ENCODE data around the gene MOK. TPM values are rescaled to one million over a fixed set of nuclear protein-coding genes. Genes with fewer than 3 reads are reported as not detected.

The MOK gene
- total and polyA plus RNA-seq, 2 of the 4 experiments (the other 2 are of a cell fraction), result 16.8 to 48.5 TPM

DNA sequence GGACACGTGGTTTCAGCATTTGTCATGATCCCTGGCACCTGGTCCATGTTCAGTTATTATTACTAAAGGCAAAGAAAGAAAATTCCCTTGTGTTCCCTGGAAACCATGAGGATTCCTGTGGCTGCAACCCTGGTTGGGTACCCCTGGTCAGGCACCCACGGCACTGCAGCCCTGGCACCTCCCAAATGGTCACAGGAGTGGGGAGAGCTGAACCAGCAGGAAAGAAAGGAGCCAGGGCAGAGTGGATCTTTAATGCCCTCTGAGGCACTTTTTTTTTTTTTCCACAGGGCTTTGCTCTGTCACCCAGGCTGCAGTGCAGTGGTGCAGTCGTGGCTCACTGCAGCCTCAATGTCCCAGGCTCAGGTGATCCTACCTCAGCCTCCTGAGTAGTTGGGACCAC is 40.3 kb upstream of the MOK start:
- no peaks in the 10 kb centered on the region for H3K9me3 ChIP-seq (ENCODE audit: control insufficient read depth, insufficient read depth, low read length)
- H2BK120ac ChIP-seq (ENCODE audit: low read depth, low read length), result no peak overlapping the region
- no peak overlapping the region for H2BK15ac ChIP-seq (ENCODE audit: low read depth, low read length)
- H3K4me1 ChIP-seq (ENCODE audit: control insufficient read depth, insufficient read depth, low read length), result no peaks in the 10 kb centered on the region
- POLR2A ChIA-PET (ENCODE audit: unreplicated experiment), result no interaction called here
- no peak overlapping the region for H2AK5ac ChIP-seq (ENCODE audit: low read depth, low read length)
- DNase-seq, result no peak
- H4K5ac ChIP-seq (ENCODE audit: low read depth, low read length), result no peak overlapping the region
- no peaks in the 10 kb centered on the region; the same call in 1 of the 2 replicates for H4K20me1 ChIP-seq (ENCODE audit: insufficient read depth, low read length)
- H3K4ac ChIP-seq (ENCODE audit: low read depth, low read length), result no peak overlapping the region
- H3K4me3 ChIP-seq (ENCODE audit: insufficient read depth, low read depth, low read length), result no peak overlapping the region
- no TSS peak for BruUV-seq (replicated peaks)
- no peak overlapping the region for H3K27ac ChIP-seq (ENCODE audit: insufficient read depth, low read length)
- no peak overlapping the region for H2BK5ac ChIP-seq (ENCODE audit: low read depth, low read length, poor library complexity, severe bottlenecking)
- dilution Hi-C loops (cut with HindIII; ENCODE audit: low sequenced_read_pairs, unreplicated experiment), result no loop called here
- H3K56ac ChIP-seq (ENCODE audit: extremely low read depth, insufficient read depth, low read length), result no peak overlapping the region
- H3K18ac ChIP-seq (ENCODE audit: low read depth, low read length), result no peak overlapping the region
- no peak overlapping the region for H3K4me2 ChIP-seq (ENCODE audit: low read depth, low read length)
- no peak overlapping the region for H3K9ac ChIP-seq (ENCODE audit: low read depth, low read length)
- no peak overlapping the region for H3K14ac ChIP-seq (replicated peaks; ENCODE audit: low read depth, low read length)
- no peak for ATAC-seq (ENCODE audit: low read depth)
- H3K9me1 ChIP-seq (ENCODE audit: insufficient read depth, low read length), result no peaks in the 10 kb centered on the region
- intact Hi-C loops (cut with micrococcal nuclease), result no loop called here
- no peak overlapping the region for H2AK9ac ChIP-seq (replicated peaks; ENCODE audit: low read depth, low read length, poor library complexity)
- in situ Hi-C loops (cut with MboI; ENCODE audit: low sequenced_read_pairs), result no loop called here
- WGBS, 2 experiments (ENCODE audit: extremely low coverage in 2 of 2, insufficient read length in 1 of 2), result 83% methylated on average over 1 of the region's 3 CpGs; no CpG with 5 or more reads in 1 of the 2 experiments
- H4K8ac ChIP-seq (ENCODE audit: low read depth in 2 of 2, low read length in 2 of 2), result no peak overlapping the region
- TF ChIP-seq MAFK (IDR thresholded peaks at IDR 0.05; ENCODE audit: low read depth, low read length), result no peak
- no peak for TF ChIP-seq RCOR1 (IDR thresholded peaks at IDR 0.05; ENCODE audit: insufficient replicate concordance, low read length)
- no peak for TF ChIP-seq BHLHE40 (IDR thresholded peaks at IDR 0.05; ENCODE audit: low read depth, low read length)
- no peak for TF ChIP-seq CHD1 (IDR thresholded peaks at IDR 0.05; ENCODE audit: low read depth, low read length)
- TF ChIP-seq, protein P1, sequence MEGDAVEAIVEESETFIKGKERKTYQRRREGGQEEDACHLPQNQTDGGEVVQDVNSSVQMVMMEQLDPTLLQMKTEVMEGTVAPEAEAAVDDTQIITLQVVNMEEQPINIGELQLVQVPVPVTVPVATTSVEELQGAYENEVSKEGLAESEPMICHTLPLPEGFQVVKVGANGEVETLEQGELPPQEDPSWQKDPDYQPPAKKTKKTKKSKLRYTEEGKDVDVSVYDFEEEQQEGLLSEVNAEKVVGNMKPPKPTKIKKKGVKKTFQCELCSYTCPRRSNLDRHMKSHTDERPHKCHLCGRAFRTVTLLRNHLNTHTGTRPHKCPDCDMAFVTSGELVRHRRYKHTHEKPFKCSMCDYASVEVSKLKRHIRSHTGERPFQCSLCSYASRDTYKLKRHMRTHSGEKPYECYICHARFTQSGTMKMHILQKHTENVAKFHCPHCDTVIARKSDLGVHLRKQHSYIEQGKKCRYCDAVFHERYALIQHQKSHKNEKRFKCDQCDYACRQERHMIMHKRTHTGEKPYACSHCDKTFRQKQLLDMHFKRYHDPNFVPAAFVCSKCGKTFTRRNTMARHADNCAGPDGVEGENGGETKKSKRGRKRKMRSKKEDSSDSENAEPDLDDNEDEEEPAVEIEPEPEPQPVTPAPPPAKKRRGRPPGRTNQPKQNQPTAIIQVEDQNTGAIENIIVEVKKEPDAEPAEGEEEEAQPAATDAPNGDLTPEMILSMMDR (conservative IDR thresholded peaks at IDR 0.05; ENCODE audit: low read depth, low read length), result no peak
- no peak for TF ChIP-seq RFX5 (IDR thresholded peaks at IDR 0.05; ENCODE audit: low read depth, low read length)
- TF ChIP-seq NFE2L2 (IDR thresholded peaks at IDR 0.05; ENCODE audit: low read depth, low read length), result no peak
- TF ChIP-seq MAZ (IDR thresholded peaks at IDR 0.05; ENCODE audit: borderline replicate concordance, low read depth, low read length), result no peak
- no peak for TF ChIP-seq MXI1 (IDR thresholded peaks at IDR 0.05; ENCODE audit: borderline replicate concordance, low read depth, low read length)
- TF ChIP-seq, protein P2, sequence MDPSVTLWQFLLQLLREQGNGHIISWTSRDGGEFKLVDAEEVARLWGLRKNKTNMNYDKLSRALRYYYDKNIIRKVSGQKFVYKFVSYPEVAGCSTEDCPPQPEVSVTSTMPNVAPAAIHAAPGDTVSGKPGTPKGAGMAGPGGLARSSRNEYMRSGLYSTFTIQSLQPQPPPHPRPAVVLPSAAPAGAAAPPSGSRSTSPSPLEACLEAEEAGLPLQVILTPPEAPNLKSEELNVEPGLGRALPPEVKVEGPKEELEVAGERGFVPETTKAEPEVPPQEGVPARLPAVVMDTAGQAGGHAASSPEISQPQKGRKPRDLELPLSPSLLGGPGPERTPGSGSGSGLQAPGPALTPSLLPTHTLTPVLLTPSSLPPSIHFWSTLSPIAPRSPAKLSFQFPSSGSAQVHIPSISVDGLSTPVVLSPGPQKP (IDR thresholded peaks at IDR 0.05; ENCODE audit: borderline replicate concordance, low read depth, low read length), result no peak
- TF ChIP-seq CEBPB (IDR thresholded peaks at IDR 0.05; ENCODE audit: low read depth, low read length), result no peak
- TF ChIP-seq POLR2A (IDR thresholded peaks at IDR 0.05; ENCODE audit: low read depth, low read length), result no peak
- no peak overlapping the region for H3K23ac ChIP-seq (ENCODE audit: low read depth, low read length)
- H3K36me3 ChIP-seq (ENCODE audit: control insufficient read depth, insufficient read depth, low read length), result peaks cover 52% of the 10 kb centered on the region
- CTCF ChIA-PET, result no interaction called here
- no peak overlapping the region for H2BK20ac ChIP-seq (ENCODE audit: low read depth, low read length)
- H4K91ac ChIP-seq (ENCODE audit: insufficient read depth, low read depth, low read length), result no peak overlapping the region
- H3K79me1 ChIP-seq (ENCODE audit: low read depth in 1 of 2, low read length in 2 of 2), result no peaks in the 10 kb centered on the region
- H2AFZ ChIP-seq (replicated peaks; ENCODE audit: low read length, poor library complexity), result no peak overlapping the region
- no peaks in the 10 kb centered on the region for H3K27me3 ChIP-seq (ENCODE audit: control insufficient read depth, insufficient read depth, low read length)
